ENCODE data around the gene KLK6. TPM values are rescaled to one million over a fixed set of nuclear protein-coding genes. Genes with fewer than 3 reads are reported as not detected.

The KLK6 gene
- total RNA-seq, 1 donor from 2014 or later: 3.5 TPM

- H3K9me3 Mint-ChIP-seq (ENCODE audit: unreplicated experiment): no peaks in the 10 kb centered on the region
- H3K4me1 Mint-ChIP-seq (ENCODE audit: low read depth, unreplicated experiment): peaks cover 3% of the 10 kb centered on the region
- no peak overlapping the region for H3K27ac ChIP-seq (ENCODE audit: low read depth, low read length)
- H3K4me2 ChIP-seq (ENCODE audit: low read length): no peak overlapping the region
- FAIRE-seq (no peak), DNase-seq (ENCODE audit: low read depth) (no peak)
- TF ChIP-seq CTCF (IDR thresholded peaks at IDR 0.05; ENCODE audit: insufficient read depth, low read depth, low read length) (no peak), EZH2 (IDR thresholded peaks at IDR 0.05; ENCODE audit: insufficient read depth, low read length) (no peak)
- no peaks in the 10 kb centered on the region for H3K4me1 ChIP-seq (ENCODE audit: insufficient read depth, low read length)
- H4K20me1 ChIP-seq (ENCODE audit: insufficient read depth, low read length): no peaks in the 10 kb centered on the region
- H3K27me3 ChIP-seq (ENCODE audit: insufficient read depth, low read length): no peaks in the 10 kb centered on the region
- H3K27me3 Mint-ChIP-seq (ENCODE audit: low read depth, unreplicated experiment): peaks cover 33% of the 10 kb centered on the region
- peak overlapping the region; percentile 39 for H2AFZ ChIP-seq (ENCODE audit: low read depth, low read length)
- no peaks in the 10 kb centered on the region for H3K36me3 Mint-ChIP-seq (ENCODE audit: low read depth, unreplicated experiment)
- no peak overlapping the region for H3K4me3 ChIP-seq (ENCODE audit: insufficient read depth, low read depth, low read length)
- no peaks in the 10 kb centered on the region for H3K9me3 ChIP-seq (ENCODE audit: insufficient read depth, low read depth, low read length)
- no peaks in the 10 kb centered on the region for H3K79me2 ChIP-seq (ENCODE audit: insufficient read depth, low read length)
- no peak overlapping the region for H3K27ac Mint-ChIP-seq (ENCODE audit: unreplicated experiment)
- no peak overlapping the region for H3K4me3 Mint-ChIP-seq (ENCODE audit: unreplicated experiment)
- H3K9ac ChIP-seq (ENCODE audit: low read length): no peak overlapping the region
- H3K36me3 ChIP-seq (ENCODE audit: insufficient read depth, low read length): no peaks in the 10 kb centered on the region
These were observed 47.7 kb downstream of the KLK6 start for GRCh38 chr19:50921426-50922316.

- no peak for TF ChIP-seq CTCF (IDR thresholded peaks at IDR 0.05; ENCODE audit: insufficient read depth, low read depth, low read length)
- no peak for TF ChIP-seq EZH2 (IDR thresholded peaks at IDR 0.05; ENCODE audit: insufficient read depth, low read length)
- H3K36me3 Mint-ChIP-seq (ENCODE audit: low read depth, unreplicated experiment): no peaks in the 10 kb centered on the region
These were observed 53.3 kb downstream of the KLK6 start for GRCh38 chr19:50916069-50916468.

More at GRCh38 chr19:50916069-50916468, 53.3 kb downstream of the KLK6 start:
- H3K36me3 ChIP-seq (ENCODE audit: insufficient read depth, low read length): no peaks in the 10 kb centered on the region
- Mint-ChIP-seq H3K27ac (ENCODE audit: unreplicated experiment) (no peak overlapping the region), H3K4me1 (ENCODE audit: low read depth, unreplicated experiment) (no peaks in the 10 kb centered on the region), H3K4me3 (ENCODE audit: unreplicated experiment) (no peak overlapping the region), H3K9me3 (ENCODE audit: unreplicated experiment) (no peaks in the 10 kb centered on the region), H3K27me3 (ENCODE audit: low read depth, unreplicated experiment) (peaks cover 37% of the 10 kb centered on the region)
- H3K27ac ChIP-seq (ENCODE audit: low read depth, low read length): no peak overlapping the region
- DNase-seq (ENCODE audit: low read depth) (no peak), FAIRE-seq (no peak)
- no peak overlapping the region for H3K4me2 ChIP-seq (ENCODE audit: low read length)
- no peak overlapping the region for H3K4me3 ChIP-seq (ENCODE audit: insufficient read depth, low read depth, low read length)
- H3K9ac ChIP-seq (ENCODE audit: low read length): no peak overlapping the region
- H3K27me3 ChIP-seq (ENCODE audit: insufficient read depth, low read length): peaks cover 3% of the 10 kb centered on the region
- no peaks in the 10 kb centered on the region for H3K4me1 ChIP-seq (ENCODE audit: insufficient read depth, low read length)
- no peaks in the 10 kb centered on the region for H3K9me3 ChIP-seq (ENCODE audit: insufficient read depth, low read depth, low read length)
- no peak overlapping the region for H2AFZ ChIP-seq (ENCODE audit: low read depth, low read length)
- no peaks in the 10 kb centered on the region for H4K20me1 ChIP-seq (ENCODE audit: insufficient read depth, low read length)
- H3K79me2 ChIP-seq (ENCODE audit: insufficient read depth, low read length): no peaks in the 10 kb centered on the region

All from astrocyte (in vitro differentiated cells and primary cell).